H54 (cell line): ENCODE data around the gene PRR30.
"Not testable (repeated sequence)": the region's sequence is repeated elsewhere in the genome, so short reads cannot be mapped to it uniquely, and the experiment has no call there.

Experiments
- DNase-seq: peaks from one replicate; pipeline ENCODE4 v3.0.0; 2011; ENCODE audit warnings: low spot score, mixed read lengths; ENCODE audit not compliant: insufficient read length
- FAIRE-seq: peaks from 3 replicates; lab custom pipeline; 2011; peaks lifted over from hg19 to GRCh38; lab: Jason Lieb, UNC
- POLR2A ChIP-seq: IDR thresholded peaks from 2 replicates; pipeline ENCODE4 v1.6.1; 2011; ENCODE audit warnings: low read depth, mild to moderate bottlenecking, low read length

PRR30 gene

DNA sequence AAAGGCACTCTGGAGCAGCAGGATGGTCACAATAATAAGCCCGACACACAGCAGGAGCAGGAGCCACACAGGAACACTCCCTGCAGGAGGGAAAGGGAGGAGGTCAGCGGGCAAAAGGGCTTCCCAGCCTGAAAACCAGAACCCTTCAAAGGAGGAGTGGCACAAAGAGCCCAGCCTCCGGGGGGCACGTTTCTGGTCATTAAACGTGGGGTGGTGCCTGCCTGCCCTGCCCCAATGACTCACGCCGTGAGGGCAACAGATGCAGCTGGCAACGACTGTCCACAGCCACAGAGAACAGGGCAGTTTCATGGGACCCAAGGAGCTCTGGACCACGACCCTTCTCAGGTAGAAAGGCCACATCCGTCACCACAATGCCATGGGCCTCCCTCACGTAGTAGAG lies 7.8 kb downstream of the PRR30 start:
- no peak for FAIRE-seq
- no peak for TF ChIP-seq POLR2A
- no peak for DNase-seq

DNA sequence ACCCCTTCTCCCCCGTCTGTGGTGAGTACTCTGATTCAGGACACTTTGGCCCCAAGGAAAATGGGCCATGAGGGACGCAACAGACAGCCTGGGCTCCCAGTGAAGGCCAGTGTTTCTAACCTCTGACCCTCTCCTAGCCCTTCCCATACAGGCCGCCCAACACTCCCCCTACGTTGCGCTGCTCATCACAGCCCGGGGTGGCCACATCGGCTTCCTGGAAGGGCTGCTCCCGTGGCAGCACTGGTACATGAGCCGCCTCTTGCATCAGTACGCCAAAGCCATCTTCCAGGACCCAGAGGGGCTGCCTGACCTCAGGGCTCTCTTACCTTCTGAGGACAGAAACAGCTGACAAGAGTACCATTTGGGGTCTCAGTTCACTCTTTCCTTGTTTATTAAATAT lies 8.8 kb downstream of the PRR30 start:
- DNase-seq (no peak), FAIRE-seq (no peak)
- TF ChIP-seq POLR2A = no peak

DNA sequence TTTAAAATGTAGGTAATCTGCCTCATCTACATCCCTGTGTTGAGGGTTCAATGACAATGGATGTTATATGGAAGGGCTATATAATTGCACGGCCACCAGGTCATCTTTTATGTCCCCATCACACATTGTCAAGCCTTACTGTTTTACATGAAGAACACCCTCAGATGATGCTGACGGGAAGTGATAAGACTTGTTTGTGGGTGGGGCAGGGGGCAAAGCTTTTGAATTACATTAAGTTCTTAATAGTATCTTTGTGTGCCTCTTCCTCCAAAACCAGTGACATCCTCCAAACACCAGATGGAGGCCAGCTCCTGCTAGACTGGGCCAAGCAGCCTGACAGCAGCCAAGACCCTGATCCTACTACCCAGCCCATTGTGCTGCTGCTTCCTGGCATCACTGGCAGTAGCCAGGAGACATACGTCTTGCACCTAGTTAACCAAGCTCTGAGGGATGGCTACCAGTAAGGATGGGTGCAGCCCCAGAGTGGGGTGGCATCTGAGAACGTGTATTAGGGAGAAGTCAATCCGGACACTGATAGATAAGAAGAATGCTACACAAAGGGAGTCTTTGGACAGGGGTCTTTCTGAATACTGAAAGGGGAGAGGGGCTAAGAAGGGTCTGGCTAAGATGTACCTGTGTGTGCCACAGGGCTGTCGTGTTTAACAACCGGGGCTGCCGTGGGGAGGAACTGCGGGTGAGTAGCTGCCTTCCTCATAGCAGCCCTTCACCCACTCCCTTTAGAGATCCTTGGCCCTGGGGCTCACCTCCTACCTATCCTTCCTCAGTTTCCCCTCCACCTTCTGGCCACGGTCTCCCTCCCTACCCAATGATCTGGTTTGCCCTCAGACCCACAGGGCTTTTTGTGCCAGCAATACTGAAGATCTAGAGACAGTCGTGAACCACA lies 10.3 kb downstream of the PRR30 start:
- no peak for FAIRE-seq
- no peak for TF ChIP-seq POLR2A
- DNase-seq = no peak

DNA sequence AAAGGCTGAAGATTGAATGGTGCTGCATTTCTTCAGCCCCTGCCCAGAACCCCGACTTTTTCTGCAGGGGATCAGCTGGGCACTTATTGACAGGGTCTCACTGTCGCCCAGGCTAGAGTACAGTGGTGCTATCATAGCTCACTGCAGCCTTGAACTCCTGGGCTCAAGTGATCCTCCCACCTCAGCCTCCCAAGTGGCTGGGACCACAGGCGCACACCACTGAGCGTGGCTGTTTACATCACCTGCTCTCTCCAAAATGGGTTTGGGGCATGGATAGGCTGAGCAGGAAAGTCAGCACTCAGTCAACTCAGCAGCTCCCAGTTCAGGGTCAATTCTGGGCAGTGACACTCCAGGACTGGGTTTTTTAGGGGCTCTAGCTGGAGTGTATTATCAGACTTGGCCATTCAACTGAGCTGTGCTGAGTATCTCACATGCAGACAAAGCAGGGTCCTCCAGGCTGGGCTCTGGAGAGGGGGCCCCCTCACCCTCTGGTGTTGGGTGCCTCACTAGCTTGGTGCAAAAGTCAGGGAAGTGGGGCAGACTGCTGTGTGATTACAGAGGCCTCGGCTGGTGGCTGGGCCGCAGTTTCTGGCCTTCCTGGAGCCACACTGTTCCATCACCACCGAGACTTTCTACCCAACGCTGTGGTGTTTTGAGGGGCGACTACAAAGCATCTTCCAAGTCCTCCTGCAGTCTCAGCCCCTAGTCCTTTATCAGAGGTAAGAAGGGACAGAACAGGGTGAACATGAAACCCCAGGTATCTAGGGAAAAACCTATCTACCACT lies 11.1 kb downstream of the PRR30 start:
- TF ChIP-seq POLR2A = no peak
- DNase-seq = no peak
- FAIRE-seq = no peak

DNA sequence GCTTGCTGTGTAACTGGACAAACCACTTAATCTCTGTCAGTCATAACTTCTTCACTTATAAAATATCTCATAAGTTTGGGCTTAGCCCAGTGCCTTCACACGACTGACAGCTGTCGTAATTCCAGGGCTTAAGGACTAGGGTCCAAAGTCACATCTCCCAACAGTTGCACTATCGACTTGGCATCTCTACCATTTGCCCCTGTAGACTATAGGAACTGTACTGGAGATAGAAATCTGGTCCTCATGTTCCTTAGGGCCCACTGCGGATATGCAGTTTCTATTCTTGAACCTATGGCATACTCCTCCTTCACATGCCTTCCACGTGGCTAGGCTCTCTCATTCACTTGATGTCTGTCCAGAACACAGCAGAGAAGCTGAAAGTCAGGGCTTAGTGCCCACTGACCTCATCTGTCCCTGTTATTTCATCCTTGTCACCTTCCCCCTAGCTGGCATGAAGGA lies 12.9 kb downstream of the PRR30 start:
- DNase-seq (no peak), FAIRE-seq (no peak)
- TF ChIP-seq POLR2A = no peak

DNA sequence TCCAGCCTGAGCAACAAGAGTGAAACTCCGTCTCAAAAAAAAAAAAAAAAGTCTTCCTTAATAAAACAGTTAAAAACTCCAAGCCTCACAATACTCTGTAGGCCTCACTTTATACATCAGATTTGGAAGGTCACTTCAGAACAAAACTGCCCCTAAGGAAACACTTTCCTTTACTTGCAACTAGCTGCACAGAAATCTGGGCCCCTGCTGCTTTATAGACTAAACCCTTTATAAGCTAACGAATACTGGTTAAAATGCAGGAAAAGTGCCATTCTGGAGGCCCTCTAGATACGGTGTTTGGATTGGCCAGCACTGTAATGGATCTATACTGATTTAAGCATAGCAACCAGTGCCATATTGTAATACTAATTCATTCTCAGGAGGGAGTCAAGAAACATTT lies 14.1 kb downstream of the PRR30 start:
- TF ChIP-seq POLR2A = no peak
- FAIRE-seq (no peak), DNase-seq (no peak)

DNA sequence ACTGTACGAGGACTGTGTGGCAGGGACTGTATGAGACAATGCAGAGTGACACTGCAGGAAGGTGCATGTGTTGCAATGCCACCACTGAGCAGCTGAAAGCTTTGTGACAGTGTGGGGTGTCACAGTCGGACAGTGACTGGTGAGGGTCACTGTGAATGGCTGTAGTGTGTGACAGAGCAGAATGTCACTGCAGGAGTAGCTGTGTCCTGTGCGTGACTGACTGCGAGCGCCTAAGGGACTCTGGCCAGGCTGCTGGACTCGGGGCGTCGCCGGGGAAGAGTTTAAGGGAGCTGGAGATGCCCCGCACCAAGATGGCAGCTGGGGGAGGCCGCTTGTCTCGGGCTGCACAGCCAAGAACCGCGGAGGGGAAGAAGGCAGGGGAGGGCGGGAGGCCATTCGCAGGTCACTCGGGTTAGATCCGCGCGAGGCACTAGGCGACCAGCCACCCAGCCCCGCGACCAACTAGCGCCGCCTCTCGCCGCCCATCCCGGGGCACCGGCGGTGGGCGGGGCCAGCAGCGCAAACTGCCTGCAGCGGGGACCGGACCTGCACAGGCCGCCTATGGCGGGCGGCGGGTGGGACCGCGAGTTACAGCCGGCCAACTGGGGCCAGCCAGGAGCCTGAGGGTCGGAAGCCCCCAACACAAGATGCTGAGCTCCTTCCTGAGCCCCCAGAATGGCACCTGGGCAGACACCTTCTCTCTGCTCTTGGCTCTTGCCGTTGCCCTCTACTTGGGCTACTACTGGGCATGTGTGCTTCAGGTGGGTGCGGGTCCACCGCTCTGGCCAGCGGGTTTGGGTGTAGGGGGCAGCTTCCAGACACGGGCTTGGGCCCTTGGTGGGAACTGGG lies 15.7 kb downstream of the PRR30 start, which contains the start of gene ABHD1:
ABHD1 (plus strand) TSS at position 514 of the 849 bp plus-strand sequence; CDS start at position 648, 134 bp downstream.
- DNase-seq (peak; percentile 67), FAIRE-seq (no peak)
- TF ChIP-seq POLR2A = peak; percentile 49; the same call in 1 of the 2 replicates

DNA sequence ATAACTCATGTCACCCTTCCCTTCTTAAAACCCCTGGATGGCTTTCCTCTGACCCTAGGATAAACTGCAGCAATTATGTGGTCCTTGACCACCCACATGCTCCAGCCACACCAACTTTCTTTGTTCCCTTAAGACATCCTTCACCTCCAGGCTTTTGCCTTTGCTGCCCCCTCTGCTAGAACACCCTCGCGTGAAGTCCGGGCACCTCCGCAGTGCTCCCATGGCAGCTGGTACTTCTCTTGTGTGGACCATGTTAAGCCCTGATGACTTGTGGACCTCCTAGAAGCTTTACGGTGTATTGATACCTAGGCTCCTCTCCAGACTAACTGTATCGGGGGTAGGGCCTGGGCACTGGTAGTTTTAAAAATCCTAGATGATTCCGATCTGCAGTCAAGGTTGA lies 16.4 kb downstream of the PRR30 start:
- no peak for TF ChIP-seq POLR2A
- DNase-seq (no peak), FAIRE-seq (no peak)

DNA sequence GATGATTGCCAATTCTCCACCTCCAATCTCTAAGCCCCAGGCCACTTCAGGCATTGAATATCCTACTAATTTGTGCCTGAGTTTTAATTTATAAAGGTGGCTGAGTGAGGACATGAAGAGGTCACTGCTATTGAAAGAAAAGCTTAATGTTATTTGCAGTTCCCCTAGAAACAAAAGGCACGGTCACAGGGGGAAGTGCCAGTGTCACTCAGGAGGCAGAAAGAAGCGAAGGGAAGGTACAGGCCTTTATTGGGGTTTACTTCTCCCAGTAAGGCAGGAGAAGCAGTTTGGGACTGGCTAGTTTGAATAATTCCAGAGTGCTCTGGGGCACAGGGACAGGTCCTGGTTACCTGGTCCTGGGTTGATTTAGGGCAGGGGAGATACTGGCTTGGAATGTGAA lies 17.3 kb downstream of the PRR30 start:
- FAIRE-seq = no peak
- no peak for TF ChIP-seq POLR2A
- no peak for DNase-seq

DNA sequence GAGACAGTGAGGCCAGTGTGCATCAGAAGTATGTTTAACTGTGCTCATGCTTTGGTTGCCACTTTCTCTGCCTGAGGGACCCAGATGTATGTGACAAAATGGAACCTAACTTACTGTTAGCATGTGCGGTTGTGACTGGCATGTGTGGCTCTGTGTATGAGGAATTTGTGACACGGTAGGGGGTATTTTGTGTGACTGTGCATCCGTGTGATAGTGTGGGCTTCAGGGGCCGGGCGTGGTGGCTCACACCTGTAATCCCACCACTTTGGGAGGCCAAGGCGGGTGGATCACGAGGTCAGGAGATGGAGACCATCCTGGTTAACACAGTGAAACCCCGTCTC lies 19.9 kb downstream of the PRR30 start:
- DNase-seq, FAIRE-seq: not testable (repeated sequence)

DNA sequence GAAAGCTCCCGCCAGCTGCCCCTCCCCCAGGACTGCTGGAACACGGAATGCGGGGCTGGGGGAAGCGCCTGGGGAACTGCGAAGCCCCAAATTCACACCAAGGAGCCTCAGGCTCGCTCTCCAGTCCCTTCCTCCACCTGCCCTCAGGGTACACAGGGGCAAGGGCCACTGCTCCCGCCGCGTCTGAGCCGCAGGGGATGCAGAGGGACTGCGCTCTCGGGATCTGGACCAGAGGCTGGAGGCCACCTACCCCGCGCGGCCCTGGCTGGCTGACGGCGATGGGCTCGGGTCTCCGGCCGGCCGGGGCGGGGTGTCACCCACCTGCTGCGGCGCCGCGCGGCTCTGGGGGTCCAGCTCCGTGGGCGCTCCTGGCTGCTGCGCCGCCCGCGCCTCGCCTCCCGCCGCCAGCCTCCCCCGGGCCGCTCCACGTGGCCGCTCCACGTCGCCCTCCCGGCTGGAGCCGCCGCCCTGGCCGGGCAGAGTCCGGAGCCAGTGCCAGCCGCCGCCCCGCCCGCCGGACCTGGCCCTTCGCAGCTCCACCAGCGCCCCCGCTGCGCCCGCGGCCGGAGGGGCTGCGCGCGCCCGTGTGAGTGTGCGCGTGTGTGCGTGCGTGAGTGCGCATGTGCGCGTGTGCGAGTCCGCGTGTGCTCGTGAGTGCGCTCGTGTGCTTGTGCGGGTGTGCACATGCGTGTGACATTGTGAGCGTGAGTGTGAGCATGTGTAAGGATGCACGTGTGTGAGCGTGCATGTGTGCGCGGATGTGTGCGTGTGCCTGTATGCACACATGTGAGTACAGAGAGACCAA lies 20.5 kb downstream of the PRR30 start, which contains the start of gene CGREF1:
CGREF1 (minus strand) TSS at position 604 of the 805 bp plus-strand sequence. CDS start 14,762 bp downstream, outside the sequence.
- TF ChIP-seq POLR2A = no peak
- DNase-seq = no peak
- no peak for FAIRE-seq

DNA sequence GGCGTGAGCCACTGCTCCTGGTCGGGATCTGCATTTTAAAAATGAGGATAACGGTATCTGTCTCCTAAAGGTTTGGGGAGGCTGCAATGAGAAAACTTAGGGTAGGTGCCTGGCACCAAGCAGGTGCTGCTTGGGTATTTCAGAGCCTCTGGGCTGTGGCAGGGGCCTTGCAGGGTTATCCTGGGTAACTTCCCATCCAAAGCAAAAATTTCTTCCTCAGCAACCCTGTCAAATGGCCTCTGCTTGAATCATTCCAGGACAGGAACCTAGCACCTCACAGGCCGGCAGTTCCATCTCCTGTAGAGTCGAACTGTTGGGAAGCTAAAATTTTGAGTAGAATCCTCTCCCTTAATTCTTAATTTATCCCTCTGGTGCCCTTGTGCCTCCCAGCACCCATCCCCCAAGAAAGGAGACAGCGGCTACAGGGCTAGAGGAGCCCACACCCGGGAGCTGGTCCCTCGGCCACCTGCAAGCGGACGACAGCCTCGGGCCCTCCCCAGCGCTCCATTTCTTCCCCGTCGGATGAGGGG lies 21.1 kb downstream of the PRR30 start:
- FAIRE-seq = no peak
- no peak for TF ChIP-seq POLR2A
- no peak for DNase-seq
